NCI-H187 treated with DMSO at 0.1 percent for 48 hours (cell line): ENCODE results near the gene WLS.
"Not testable (repeated sequence)": the region's sequence is repeated elsewhere in the genome, so short reads cannot be mapped to it uniquely, and the experiment has no call there.

Experiments
- DNase-seq: peaks from one replicate; lab custom pipeline; 2025; lab: John Stamatoyannopoulos, UW

The WLS gene

DNA sequence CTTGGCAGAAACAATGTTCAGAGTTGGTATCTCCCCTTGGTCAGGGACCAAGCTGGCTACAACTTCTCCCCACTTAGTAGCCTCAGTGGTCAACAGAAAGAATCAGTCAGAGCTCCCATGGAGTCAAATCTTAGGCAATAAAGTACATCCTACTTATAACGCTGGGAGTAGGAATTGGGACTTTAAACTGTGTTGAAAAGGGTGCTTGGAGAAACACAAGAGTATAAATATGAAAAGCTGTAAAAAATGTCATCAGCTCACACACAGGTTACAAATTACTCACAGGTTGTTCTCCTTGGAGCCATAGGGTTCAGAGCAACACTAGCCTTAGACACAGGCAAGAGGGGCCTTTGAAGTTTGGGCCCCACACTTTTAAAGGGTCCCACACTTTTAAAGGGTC is 67.4 kb downstream of the WLS start:
- DNase-seq = no peak

DNA sequence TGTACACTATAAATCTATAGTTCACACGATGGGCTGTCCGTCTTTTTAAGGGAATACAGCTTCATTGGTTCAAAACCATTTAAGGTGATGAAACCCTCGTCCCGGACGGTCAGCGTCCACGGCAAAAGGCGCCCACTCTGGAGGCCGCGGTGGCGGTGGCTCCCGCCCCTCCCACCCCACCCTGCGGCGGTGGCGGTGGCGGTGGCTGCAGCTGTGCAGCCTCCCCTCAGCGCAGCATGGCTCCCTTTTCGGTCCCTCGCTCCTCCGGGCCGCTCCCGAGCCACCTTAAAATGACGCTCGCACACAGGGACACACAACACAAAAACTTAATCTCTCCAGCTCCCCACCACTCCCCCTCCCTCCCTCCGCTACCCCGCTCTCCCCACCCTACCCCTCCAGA is 69.1 kb downstream of the WLS start:
- DNase-seq = no peak

DNA sequence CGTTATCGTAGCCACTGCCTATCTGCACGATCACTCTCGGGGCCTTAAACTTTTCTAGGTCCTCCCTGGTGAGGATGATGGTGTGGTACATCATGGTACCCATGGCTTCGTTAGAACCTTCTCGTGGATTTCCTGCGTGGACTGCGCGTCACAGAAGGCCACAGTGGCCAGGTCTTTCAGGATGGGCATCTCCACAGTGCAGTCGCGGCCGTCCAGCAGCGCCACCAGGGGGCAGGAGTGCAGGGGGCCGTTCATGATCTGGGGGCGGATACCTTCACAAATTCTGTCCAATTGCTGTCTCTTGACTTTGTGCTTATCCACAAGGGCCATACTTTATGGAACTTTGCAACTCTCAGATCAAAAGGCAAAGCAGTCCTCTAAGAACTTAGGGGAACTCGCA is 69.6 kb downstream of the WLS start:
- no peak for DNase-seq

DNA sequence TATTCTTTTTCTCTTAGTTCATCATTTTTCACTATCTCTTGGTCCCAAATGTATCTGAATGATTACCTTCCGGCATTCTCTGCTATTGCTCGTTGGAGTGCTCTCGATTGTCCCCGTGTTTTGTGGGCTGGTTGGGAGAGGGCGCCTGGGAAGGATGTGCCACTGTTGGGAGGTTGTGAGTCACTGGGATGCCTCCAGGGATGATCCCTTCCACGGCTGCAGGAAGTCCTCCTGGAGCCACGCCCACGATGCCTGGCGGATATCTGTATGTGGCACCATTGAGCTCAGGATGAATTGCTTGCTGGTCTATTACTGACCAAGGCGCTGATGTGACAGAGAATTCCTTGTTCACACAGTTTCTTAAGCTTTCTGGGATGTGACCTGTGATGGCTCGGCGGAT is 70.7 kb downstream of the WLS start:
- DNase-seq = not testable (repeated sequence)

DNA sequence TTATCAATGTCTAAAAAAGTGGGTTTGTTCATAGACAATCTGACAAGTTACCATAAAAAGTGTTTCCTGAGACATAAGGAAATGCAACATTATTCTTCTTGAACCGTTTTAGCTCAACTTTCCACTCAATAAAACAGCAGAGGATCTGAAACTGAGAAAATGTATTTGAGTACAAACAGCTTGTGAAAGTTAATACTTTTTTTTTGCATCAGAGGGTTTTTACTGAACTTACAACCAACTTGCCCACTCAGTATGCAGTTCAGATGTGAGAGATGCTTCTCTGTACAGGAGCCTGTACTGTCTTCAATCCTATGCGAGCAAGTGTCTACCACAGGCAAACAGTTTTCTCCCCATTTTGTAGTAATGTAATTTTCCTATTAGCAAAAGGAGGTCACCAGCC is 71.4 kb downstream of the WLS start:
- not testable (repeated sequence) for DNase-seq

DNA sequence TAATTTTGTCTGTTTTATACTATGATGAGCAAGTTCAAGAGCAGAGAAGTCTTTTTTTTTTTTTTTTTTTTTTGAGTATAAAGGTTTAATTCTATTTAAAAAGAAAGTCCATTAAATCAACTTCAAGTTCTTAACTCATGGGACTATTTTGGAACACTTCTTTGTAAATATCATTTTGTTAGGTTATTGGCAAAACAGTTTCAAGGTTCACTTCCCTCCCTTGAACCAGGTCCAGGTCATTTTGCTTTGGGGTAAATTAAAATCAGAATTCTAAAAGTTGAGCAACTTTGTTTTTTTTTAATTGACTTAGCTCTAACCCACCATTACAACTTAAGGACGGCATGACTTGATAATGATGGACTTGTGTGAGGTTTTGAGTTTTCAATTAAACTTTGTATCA is 72.3 kb downstream of the WLS start:
- no peak for DNase-seq

DNA sequence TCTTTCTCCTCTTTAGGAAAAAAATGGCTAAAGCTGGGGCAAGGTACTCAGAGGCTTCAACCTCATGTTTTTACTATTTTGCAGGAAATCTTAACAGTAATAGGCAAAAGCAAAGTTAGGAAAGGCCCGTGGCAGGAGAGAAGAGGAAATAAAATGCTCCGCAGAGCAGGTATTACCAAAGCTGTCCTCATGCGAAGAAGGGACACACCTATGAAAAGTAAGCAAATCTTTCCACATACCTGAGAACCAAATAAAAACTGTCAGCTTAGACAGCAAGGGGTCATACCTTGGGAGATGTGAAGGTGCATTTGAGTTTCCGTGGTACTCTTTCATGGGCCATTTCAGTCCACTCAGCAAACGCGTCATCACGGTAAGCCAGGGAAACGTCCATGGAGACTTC is 73.5 kb downstream of the WLS start:
- no peak for DNase-seq

DNA sequence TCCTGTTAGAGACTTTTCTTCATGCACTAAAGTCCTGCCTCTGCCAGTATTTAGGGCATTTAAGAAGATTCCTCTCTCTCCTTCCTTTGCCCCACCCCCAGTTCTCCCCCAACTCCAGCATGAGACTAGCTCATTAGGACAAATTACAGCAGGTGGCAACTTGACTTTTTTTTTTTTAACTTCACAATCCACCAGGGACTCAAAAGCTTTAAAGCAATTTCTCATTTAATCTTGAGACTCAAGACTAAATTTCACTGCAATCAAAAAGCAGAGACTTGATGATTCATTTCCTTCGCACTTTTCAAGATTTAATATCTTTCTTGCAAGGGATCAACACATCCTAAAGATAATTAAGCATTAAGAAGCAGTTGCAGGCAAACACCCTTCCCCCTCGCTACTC is 74.9 kb downstream of the WLS start:
- DNase-seq = no peak

DNA sequence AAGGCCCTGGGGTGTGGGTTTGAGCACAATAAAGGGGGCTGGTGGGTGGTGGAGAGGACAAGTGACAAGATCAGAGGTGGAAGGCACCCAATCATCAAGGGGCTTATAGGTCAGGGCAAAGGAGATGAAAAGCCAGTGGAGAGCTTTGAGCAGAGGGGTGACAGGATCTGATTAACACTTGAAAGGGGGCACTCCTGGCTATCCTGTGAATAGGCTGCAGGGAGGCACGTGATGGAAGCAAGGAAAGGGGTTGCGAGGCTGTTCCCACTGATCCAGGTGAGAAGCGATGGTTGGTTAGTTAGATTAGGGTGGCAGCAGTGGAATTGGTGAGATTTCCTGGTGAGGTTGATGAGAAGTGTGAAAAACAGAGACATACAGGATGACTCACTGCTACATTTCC is 80.6 kb downstream of the WLS start:
- no peak for DNase-seq

DNA sequence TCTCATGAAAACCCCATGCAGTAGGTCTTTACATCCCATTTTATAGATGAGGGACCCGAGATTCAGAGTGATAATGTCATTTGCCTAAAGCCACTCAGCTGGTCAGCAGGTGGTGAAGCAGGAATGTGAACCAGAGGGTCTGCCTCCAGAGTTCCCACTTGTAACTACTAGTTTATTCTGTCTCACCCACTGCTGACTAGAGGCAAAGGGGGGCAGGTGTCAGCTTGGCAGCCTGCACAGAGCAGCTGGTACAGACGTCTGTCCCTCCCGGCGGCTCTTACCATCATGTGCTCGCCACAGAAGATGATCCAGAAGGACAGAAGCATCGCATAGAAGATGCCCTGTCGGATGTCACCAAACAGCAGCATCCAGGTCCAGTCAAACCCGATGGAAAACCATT is 82.4 kb downstream of the WLS start:
- no peak for DNase-seq

DNA sequence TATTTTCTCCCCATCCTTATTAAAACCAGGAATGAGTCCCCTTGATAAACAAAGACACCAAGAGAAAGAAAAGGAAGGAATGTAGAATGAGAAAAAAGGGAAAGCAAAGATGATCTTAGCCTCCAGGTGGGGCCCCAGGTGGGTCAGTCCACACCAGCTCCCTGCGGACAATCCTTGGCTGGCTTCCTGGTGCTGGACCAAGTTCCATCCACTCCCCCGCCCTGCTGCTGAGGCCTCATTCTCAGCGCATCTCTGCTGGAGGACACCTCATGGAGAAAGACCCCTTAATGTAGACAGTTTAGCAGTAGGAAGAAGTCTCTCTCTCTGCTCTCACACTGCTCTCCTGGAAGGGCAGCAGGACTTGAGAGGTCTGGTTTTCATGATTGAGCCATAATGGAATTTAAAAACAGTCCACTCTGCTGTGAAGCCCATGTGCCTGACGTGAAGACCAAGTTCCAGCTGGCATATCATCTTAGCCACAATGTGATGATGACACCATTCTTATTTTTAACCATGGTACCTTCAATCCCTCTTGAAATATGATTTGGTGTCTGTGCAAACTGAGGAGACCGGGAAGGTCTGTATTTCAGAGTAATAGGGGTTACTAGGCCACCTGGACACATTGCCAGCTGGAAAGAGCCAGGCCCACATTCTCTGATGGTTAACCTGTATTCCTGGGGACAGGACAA is 83.1 kb downstream of the WLS start:
- no peak for DNase-seq

DNA sequence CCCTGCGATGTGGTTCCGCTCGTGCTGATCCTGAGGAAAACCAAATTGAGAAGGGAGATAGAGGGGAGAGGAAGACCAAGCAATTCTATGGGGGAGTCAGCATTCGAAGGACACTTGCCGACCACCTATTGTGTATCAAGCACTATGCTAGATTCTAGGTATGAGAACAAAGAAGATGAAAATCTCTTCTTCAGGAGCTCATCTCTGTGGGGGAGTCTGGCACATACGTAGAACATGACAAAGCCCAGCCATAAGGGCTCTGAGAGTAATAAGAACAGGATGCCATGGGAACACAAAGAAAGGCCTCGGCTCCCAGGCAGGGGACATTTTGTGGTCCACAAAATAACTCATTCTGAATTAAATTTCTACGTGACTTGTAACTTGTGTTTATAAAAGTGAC is 83.7 kb downstream of the WLS start:
- DNase-seq = no peak

DNA sequence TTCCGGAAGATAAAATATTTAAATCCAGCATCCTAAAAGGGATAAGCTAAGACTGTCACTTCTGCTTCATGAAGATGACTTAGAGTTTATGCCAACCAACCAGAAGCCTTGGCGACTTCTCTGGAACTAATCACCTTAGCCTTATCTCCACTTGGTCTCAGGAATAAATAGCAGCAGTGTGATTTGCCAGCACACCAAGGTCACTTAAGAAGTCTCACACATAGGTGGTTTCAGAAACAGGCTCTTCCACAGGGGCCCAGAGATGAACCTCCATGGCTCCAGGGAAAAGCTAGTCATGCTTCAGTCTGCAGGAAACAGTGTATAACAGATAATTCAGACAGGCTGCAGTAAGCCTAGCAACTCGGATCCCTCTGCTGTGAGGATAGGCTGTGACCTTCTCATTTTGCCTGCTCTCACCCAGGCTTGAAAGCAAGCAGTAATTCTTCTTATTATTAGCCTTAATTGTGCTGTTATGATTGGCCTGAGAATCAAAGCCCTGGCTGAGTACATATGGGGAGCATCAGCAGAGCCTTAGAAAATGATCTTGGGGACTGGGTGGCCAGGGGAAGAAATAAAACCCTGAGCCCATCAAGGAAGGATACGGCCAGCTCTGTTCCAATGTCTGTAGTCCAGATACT is 84.7 kb downstream of the WLS start:
- no peak for DNase-seq

DNA sequence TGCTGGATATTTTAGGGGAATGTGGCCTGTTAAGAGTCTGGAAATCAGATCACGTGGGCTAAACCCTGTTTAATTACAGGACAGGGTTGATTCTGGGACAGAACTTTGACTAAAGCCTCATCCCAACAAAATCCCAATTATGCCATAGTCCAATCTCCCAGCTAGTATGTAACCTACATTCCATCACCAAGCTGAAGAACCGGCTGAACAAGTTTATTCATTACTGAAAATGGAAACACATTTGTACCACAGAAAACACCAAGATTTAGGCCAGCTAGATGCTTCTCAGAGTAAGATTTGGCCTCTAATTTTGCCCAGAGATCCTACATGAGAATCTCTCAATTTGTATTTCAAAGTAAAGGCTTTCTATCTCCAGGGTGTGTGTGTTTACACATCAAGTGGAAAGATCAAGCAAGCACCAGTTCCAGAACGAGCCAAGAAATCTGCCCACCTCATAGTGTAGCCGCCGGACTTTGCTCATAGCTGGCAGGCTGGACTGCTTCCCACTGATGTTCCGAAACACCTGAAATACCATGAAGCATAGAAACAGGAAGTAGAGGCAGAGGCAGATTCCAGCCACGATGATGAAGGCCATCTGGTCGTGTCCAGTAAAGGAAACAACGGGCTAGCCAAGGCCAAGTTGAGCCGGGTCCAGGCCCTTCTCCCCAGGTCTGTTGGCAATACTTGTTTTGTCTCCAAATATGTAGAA is 86.8 kb downstream of the WLS start:
- no peak for DNase-seq

DNA sequence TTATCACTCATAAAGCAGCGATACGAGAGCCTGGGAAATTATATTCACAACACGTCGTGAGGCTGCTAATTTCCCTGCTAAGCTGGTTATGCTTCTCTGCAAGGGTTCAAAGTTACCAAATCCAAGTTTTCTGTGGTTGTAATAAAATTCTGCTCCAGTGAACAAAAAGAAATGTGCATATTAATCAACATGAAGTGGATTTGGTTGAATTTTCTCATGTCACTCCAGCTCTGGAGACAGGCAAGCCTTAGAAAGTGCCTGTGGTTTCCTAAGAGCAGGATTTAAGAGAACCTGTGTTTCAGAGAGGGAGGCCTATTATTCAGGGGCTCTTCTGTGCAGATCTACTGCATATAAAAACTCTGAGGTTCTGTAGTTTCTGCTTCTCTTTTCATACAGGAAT is 87.5 kb downstream of the WLS start:
- no peak for DNase-seq

DNA sequence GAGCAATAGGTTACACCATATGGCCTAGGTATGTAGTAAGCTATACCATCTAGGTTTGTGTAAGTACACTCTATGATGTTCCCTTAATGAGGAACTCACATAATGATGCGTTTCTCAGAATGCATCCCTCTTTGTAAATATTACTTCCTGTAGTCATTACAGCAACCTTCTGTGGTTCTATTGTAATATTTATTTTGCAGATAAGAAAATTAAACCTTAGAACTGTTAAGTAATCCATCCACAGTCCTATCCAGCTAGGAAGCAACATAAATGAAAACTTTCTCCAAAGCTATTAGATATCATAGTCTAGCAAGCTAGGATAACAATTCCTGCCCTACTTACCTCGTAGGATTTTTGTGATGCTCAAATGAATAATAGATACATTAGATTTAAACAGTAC is 88.7 kb downstream of the WLS start:
- DNase-seq = no peak

DNA sequence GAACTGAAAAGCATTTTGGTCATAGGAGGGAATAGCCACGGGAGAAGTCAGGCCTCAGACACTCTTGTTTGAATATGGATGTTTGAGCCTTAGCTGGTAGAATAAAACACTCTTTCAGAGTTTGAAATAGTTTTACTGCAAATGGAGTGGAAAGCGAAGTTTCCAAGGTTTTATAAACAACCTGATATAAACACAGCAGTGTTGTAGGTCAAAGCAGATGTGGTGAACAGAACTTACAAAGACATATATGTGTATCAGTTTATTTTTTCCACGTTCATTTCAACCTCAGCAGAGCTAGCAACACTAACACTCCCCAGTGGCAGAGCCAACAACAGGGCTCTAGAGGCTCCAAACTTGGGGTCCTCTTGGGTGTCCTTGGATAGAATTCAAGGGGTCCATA is 89.9 kb downstream of the WLS start:
- no peak for DNase-seq

DNA sequence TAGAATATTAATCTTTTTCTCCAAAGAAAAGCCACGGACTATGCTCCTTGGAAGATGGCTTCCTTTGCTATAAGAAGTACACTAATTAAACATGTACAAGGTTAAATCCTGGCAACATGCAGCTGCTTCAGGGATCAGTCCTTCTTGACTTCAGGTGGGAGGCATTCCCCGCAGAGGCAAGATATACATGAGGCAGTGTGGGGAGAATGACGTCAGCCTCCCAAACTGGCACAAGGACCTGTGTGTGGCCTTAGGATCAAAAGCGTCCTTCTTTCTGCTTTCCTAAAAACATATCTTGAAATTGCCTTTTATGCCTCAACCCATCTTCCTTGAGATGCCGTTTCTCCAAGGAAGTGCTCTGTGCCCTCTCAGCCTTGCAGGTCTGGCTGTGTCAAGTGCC is 90.3 kb downstream of the WLS start:
- no peak for DNase-seq

DNA sequence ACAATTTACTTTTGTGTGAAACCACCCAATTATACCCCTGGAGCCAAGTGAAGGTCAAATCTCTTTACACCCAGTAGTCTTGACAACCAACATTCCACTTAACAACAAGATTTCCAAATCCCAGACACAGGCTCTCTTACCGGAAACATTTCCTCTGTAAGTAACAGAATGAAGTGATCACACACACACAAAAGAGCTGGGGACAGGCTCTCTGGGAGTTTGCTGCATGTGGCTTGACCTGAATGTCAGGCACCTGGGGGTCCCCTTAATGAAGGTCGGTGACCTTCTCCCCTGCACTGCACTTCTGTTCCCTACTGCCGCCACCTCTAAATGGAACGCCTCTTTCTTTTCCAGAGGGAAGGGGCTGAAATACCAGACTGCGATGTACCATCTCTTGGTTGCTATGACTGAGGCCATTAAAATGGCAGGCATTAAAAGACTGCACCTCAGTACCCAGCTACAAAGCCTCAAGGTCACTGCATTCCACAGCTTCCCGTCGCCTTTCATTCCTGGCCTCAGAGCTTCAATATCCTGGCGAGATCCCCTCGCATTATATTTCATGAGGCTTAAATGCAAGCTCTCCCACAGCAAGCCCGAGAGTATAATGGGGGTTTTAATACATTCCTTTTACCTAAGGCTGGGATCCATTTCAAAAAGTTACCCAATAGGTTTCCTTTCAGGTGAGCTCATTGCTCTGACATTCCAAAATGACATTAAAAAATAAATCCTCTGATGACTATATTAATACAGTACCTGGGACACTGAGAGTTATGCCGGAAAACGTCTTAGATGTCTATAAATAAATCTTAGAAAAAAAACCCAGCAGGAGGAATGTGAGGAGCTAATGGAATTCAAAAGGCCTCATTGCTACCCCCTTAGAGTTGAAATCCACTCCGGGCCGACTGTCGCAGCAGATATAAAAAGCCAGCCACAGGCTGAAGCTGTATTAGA is 91.0 kb downstream of the WLS start:
- DNase-seq = no peak

DNA sequence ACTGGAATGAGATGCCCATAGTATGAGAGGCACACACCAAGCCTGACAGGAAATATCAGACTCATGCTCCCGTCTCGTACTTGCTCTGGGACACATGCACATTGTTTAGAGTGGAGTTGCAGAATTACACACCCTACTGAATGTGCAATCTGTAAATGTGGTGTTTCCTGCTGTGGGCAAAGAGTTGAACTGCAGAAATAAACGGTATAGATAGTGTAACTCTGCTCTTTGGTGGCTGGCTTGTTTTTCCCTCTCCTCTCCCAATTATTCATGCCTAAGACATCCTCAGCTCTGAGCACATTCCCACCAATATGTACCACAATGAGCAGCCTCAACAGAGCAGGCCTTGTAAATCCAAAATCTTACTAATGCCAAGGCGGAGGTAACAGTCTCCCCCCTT is 91.8 kb downstream of the WLS start:
- DNase-seq = no peak

DNA sequence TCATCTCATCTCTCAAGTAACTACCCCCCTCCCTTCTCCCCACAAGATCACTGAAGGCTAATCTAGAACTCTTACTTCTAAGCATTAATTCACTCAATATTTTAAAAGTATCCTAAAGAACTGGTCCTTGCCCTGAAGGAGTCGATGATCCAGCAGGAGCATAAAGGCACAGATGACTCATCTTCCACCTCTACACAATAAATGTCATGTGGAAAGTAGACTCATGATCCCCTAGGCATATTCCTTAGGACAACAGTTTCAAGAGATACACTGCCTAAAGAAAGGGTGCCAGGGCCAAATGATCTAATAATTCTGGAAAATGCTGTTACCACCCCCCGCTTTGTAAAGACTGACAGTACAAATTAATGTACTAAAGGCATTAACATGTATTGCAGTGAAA is 96.1 kb downstream of the WLS start:
- no peak for DNase-seq

DNA sequence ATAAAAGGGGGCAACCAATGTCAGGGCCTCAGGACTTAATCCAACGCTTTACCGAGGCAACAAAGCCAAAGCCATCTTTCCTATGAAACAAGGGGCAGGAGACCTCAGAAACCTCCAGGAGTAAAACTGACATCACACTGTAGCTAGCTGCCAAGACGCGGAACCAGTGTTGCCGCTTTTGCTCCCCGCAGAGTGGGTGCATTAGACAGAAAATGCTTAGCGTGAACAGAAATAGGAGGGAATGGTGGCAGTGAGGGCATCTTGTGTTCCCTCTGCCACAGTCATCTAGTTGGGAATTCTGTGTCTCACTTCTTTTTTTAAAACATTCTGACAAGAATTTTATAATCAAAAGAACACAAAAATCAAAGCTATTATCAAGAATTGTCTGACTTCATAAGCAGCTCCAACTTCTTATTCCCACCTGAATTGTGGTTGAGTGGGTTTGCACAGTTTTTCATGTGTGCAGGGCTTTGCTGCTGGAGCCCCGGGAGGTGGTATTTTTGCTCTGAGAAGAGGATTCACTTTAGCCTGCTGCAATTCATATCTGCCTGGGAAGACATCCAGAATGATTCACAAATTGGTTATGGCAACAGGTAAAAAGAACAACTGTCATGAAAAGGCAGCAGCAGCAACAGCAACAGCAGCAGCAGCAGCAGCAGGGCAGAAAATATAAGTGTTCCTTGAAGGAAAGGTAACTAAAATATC is 99.7 kb downstream of the WLS start:
- no peak for DNase-seq
